ENCODE data around the gene COX7A2L. TPM values are rescaled to one million over a fixed set of nuclear protein-coding genes. Genes with fewer than 3 reads are reported as not detected.

The COX7A2L gene
- total and polyA plus RNA-seq, 2 donors (not counting 1 experiment from before 2014, with no cell fraction given) = 39.4 to 66.7 TPM

GRCh38 chr2:42386682-42387081 is 25.7 kb upstream of the COX7A2L start:
- TF ChIP-seq CTCF (IDR thresholded peaks at IDR 0.05) (peak; percentile 52), EZH2 (IDR thresholded peaks at IDR 0.05; ENCODE audit: borderline replicate concordance, insufficient read depth, low read depth, low read length, poor library complexity, severe bottlenecking) (no peak)
- Histone ChIP-seq H3K79me2 (ENCODE audit: control insufficient read depth, insufficient read depth, low read length) (no peaks in the 10 kb centered on the region), H3K36me3 (replicated peaks in 1 of 2; ENCODE audit: control extremely low read depth in 1 of 2, control insufficient read depth in 1 of 2, extremely low read depth in 1 of 2, insufficient read depth in 2 of 2, low read length in 1 of 2) (no peaks in the 10 kb centered on the region), H2AFZ (ENCODE audit: insufficient read depth, low read depth, low read length, poor library complexity, severe bottlenecking) (no peak overlapping the region), H3K9me3 (ENCODE audit: control extremely low read depth in 1 of 3, control insufficient read depth in 2 of 3, insufficient read depth in 1 of 3, low read length in 2 of 3) (no peaks in the 10 kb centered on the region), H3K4me3 (ENCODE audit: control extremely low read depth in 1 of 5, extremely low read depth in 1 of 5, insufficient read depth in 1 of 5, low read depth in 2 of 5, low read length in 4 of 5) (no peak overlapping the region), H3K27ac (ENCODE audit: low read length in 2 of 2) (no peak overlapping the region), H3K4me1 (ENCODE audit: control insufficient read depth in 2 of 2, insufficient read depth in 2 of 2, low read length in 2 of 2) (no peaks in the 10 kb centered on the region), H4K20me1 (ENCODE audit: control insufficient read depth, insufficient read depth, low read length, poor library complexity, severe bottlenecking) (no peaks in the 10 kb centered on the region), H3K4me2 (replicated peaks; ENCODE audit: low read depth, low read length, poor library complexity, severe bottlenecking) (no peak overlapping the region), H3K27me3 (replicated peaks in 1 of 4; ENCODE audit: control extremely low read depth in 1 of 4, control insufficient read depth in 3 of 4, insufficient read depth in 4 of 4, low read length in 3 of 4) (peaks cover 0 to 6% (median 0%) of the 10 kb centered on the region in 4 experiments), H3K9ac (ENCODE audit: low read length) (no peak overlapping the region)
- WGBS (ENCODE audit: insufficient coverage) = 100% methylated on average over 1 of the region's 5 CpGs
- ATAC-seq (ENCODE audit: low read depth) (no peak), DNase-seq (no peak)
- H3K4me3 Mint-ChIP-seq = no peak overlapping the region
- H3K27me3 Mint-ChIP-seq = peaks cover 7% of the 10 kb centered on the region
- intact Hi-C loops (cut with micrococcal nuclease) = no loop called here
- CTCF ChIA-PET = interaction anchor here (1.2 kb wide), 1 partner anchor 315 kb away, joined by 3 read pairs; no protein-coding TSS in a partner anchor
- H3K27ac Mint-ChIP-seq = no peak overlapping the region
- no peaks in the 10 kb centered on the region for H3K4me1 Mint-ChIP-seq
- POLR2A ChIA-PET = no interaction called here
- H3K9me3 Mint-ChIP-seq (ENCODE audit: insufficient read depth) = no peaks in the 10 kb centered on the region

- intact Hi-C loops (cut with micrococcal nuclease) = no loop called here
- H2AFZ ChIP-seq (ENCODE audit: insufficient read depth, low read depth, low read length, poor library complexity, severe bottlenecking) = no peak overlapping the region
- H3K36me3 ChIP-seq (replicated peaks in 1 of 2; ENCODE audit: control extremely low read depth in 1 of 2, control insufficient read depth in 1 of 2, extremely low read depth in 1 of 2, insufficient read depth in 2 of 2, low read length in 1 of 2) = no peaks in the 10 kb centered on the region
- H3K27me3 ChIP-seq (replicated peaks in 1 of 4; ENCODE audit: control extremely low read depth in 1 of 4, control insufficient read depth in 3 of 4, insufficient read depth in 4 of 4, low read length in 3 of 4) = peaks cover 0 to 6% (median 0%) of the 10 kb centered on the region in 4 experiments
- no peaks in the 10 kb centered on the region for H3K4me1 ChIP-seq (ENCODE audit: control insufficient read depth in 2 of 2, insufficient read depth in 2 of 2, low read length in 2 of 2)
- no peaks in the 10 kb centered on the region for H3K79me2 ChIP-seq (ENCODE audit: control insufficient read depth, insufficient read depth, low read length)
- no peaks in the 10 kb centered on the region for H4K20me1 ChIP-seq (ENCODE audit: control insufficient read depth, insufficient read depth, low read length, poor library complexity, severe bottlenecking)
- Mint-ChIP-seq H3K27ac (no peak overlapping the region), H3K4me3 (no peak overlapping the region), H3K27me3 (peaks cover 14% of the 10 kb centered on the region), H3K4me1 (no peaks in the 10 kb centered on the region), H3K9me3 (ENCODE audit: insufficient read depth) (no peaks in the 10 kb centered on the region)
- H3K4me2 ChIP-seq (replicated peaks; ENCODE audit: low read depth, low read length, poor library complexity, severe bottlenecking) = no peak overlapping the region
- no peaks in the 10 kb centered on the region for H3K9me3 ChIP-seq (ENCODE audit: control extremely low read depth in 1 of 3, control insufficient read depth in 2 of 3, insufficient read depth in 1 of 3, low read length in 2 of 3)
- no peak overlapping the region for H3K27ac ChIP-seq (ENCODE audit: low read length in 2 of 2)
- TF ChIP-seq CTCF (IDR thresholded peaks at IDR 0.05) (no peak), EZH2 (IDR thresholded peaks at IDR 0.05; ENCODE audit: borderline replicate concordance, insufficient read depth, low read depth, low read length, poor library complexity, severe bottlenecking) (no peak)
- ATAC-seq (ENCODE audit: low read depth) (no peak), DNase-seq (no peak)
- no peak overlapping the region for H3K9ac ChIP-seq (ENCODE audit: low read length)
- ChIA-PET POLR2A (no interaction called here), CTCF (interaction anchor here (0.7 to 1.2 kb wide), 2 partner anchors 17 to 313 kb away, joined by 3 to 4 read pairs; no protein-coding TSS in a partner anchor)
- WGBS (ENCODE audit: insufficient coverage) = no CpG with 5 or more reads among the region's 7 CpGs
- no peak overlapping the region for H3K4me3 ChIP-seq (ENCODE audit: control extremely low read depth in 1 of 5, extremely low read depth in 1 of 5, insufficient read depth in 1 of 5, low read depth in 2 of 5, low read length in 4 of 5)
Observed at GRCh38 chr2:42385225-42385624, 24.2 kb upstream of the COX7A2L start.
